ENCODE results near the gene ADCY1.

The ADCY1 gene

DNA sequence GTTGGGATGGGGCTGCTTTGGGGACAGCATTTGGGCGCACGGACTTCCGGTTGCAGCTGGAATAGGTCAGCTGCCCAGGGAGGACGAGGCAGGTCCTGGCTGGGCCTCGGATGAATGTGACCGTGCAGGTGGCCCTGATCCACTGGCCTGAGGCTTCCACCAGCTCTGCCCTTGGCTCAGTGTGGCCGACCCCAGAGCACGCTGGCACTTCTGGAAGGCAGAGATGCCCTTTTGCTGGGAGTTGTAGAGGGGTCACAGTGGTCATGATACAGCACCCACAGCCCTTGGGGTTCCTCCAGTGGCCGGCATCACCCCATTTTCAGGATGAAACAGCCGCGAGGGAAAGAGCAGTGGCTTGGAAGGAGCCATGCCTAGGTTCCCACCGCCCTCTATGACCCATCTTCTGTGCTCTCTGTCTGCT lies 19.0 kb downstream of the ADCY1 start:
- no peak for DNase-seq (ENCODE audit: low read depth in 2 of 2)

DNA sequence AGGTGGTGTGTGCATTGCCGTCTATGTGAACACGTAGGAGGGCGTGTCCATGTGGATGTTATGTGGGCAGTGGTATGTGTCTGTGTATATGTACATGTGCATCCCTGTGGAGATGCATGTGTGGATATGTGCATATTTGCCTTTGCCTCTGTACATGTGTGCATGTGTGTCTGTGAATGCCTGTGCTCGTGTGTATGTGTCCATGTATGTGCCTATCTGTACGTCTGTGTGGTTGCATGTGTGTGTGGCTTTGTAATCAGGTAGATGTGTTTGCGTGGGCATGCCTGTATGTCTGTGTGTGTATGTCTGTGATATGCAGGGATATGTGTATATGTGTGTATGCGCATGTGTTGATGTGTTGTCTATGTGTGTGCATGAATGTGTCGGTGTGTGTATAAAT lies 19.7 kb downstream of the ADCY1 start:
- DNase-seq (ENCODE audit: low read depth in 2 of 2) = no peak

DNA sequence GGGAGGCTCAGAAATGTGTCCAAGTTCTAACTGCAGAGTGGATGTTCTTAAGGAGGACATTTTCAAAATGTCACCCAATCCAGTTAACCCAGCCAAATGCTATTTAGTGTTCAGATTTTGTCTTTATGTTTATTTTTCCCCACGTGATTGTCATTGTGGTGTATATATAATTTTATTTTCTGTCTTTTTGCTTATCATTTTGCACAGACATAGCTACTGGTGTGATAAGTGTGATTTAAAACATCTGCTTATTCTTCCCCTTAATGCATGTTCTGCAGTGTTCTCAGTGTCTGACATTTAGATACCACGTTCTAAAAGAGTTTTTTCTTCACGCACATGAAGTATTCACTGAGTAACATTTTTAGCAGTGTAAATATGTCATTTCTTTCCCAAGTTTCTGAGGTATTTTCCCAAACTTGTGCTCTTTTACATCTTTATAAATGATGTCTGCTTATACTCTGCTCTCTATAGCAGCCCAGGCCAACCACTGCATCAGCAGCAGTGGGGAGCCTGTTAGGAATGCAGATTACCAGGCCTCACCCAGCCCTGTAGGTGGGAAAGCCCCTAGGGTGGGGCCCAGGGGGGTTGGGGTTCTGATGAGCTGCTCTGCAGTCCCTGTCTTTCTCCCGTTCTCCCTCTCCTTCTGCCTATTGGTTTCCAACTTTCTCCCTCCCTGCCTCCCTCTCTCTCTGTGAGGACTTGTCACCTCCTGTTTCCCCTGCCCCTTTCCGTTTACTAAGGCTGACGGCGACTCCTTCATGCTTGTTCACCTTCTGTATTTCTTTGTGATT lies 20.8 kb downstream of the ADCY1 start:
- DNase-seq (ENCODE audit: low read depth in 2 of 2) = no peak

DNA sequence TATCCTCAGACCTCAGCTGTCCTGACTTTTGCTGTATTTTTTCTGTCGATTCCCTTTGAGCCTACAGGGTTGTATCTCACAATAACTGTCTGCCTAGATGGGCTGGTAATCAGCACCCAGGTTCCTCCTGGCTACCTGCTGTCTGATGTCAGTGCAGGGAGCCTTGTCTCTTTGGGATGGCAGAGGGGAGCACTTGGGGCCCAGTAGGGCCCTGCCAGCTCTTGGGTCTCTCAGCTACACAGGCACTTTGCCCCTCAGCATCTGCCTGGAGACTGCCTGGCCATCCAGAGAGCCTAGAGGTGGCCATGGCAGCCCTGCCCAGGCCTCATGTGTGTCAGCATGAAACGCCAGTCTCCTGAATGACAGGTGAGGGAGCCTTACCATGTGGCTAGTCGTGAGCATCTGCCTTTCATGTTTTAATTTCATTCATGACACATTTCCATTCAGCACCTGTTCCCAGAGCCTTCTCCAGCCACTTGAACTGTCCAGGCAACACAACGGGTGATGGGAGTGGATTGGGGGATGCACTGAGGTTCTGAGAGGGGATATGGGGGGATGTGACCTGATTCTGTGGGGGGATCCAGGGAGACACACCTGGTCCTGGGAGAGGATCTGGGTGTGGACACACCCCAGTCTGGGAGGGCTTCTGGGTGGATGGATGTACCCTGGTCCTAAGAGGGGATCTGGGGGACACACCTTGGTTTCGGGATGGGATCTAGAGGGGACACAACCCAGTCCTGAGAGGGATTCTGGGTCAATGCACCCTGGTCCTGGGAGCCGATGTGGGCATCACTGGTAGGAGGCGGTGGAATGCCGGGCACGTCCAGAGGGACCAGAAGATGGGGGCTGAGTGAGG lies 21.9 kb downstream of the ADCY1 start:
- no peak for DNase-seq (ENCODE audit: low read depth in 2 of 2)

DNA sequence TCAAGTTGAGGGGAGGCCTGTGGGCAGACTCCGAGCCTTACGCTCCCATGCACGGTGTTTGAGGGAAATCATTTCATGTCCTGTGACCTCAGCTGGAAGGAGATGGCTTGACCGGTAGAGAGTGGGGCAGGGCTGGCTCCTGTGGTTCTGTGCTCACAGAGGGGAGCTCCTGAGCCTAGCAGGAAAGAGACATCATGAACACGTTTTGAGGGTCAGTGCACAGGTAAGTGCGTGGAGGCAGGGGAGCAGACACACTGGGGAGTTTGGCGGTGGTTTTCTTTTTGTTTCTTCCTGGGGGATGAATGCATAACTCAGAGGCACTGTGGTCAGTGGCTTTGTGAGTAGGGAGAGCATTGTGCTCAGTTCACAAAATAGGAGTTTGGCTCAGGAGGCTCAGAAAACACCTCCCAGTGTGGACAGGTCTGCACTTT lies 22.5 kb downstream of the ADCY1 start:
- no peak for DNase-seq (ENCODE audit: low read depth in 2 of 2)

DNA sequence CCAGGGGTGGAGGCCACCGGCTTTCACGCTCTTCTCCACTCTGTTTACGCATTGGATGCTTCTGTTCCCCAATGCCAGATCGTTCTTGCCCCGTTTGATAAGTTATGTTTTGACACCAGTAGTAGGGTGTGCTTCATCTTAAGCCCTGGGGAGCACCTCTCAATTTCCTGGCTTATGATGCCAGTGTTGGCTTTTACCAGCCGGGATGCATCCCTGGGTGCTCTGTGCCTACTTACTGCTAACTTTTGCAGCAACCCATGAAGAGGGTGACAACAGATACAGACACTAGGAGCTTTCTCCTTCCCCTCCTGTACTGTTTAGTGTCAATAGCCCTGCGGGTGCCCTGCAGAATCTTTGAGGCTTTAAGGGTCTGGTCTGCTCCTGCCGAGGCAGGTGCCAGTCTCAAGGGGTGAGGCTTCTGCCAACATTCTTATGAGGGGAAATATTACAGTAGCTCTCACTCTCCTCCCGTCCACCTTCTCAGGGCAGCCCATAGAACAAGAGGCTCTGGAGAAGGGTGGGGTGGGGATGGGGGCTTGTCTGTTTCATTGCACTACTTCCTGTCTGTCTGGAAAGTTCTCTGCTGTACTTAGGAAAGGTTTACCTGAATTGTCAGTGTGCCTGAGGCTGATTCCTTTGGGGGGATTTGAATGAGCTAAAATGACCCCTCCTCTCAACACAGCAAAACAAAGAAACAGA lies 23.3 kb downstream of the ADCY1 start:
- no peak for DNase-seq (ENCODE audit: low read depth in 2 of 2)

DNA sequence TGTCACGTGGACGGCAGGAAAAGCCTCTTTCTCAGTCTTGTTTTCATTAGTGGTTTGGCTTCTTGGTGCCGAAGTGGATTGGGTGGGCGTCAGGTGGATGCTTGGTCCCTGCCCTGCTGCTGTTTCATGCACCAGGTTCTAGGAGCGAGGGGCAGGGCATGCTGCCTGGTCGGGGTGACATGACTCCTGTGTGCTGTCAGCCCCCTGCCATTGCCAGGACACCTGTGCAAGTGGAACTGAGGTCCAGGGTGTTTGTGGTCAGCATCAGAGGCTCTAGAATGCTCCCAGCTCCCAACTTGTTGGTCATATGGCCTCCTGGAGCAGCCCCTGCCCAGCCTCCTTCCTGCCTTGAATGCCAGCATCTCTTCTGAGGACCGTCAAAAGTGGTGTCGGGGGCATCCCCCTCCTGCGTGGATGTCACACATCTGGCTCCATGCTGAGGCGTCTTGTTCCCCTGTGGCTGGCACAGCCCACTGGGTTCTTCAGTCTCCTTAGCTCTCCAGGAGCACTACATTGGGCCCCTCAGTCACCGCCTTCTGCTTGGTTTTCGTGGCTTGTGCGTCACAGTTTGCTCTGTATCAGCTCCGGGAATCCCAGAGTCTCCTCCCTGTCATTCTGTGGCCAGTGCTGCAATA lies 24.8 kb downstream of the ADCY1 start:
- DNase-seq (ENCODE audit: low read depth in 2 of 2) = no peak

DNA sequence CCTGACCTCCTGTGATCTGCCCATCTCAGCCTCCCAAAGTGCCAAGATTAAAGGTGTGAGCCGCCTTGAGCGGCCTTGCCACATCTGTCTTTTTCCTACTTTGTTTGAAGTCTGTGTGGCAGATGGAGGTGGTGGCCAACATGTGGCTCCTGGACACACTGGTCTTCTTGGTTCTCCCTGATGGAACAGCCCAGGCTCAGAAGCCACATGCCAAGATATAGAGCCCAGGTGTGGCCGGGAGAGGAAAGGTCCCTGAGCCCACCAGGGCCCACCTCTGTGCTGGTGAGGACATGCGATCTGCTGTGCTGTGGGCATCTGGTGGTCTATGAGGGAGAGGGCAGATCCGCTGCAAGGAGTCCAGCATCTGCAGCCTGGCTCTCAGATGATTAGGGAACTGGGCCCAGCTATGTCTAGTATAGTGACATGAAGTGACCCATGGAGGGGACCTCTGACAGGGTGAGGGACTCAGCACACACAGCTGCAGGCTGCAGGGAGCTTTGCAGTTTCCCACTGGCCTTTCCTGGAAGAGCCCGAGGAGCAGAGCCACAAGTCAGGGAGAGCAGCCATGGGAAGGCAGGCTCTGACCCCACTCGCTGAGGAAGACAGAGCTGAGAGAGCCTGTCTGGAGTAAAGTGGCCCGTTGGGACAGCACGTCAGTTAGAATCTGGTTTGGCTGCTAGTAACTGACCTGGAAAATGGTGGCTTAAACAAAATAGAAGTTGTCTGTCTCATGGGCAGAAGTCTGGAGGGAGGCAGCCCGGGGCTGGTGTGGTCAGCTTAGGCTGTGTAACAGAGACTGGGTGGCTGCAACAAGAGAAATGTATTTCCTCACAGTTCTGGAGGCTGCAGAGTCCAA lies 25.9 kb downstream of the ADCY1 start:
- no peak for DNase-seq (ENCODE audit: low read depth in 2 of 2)

DNA sequence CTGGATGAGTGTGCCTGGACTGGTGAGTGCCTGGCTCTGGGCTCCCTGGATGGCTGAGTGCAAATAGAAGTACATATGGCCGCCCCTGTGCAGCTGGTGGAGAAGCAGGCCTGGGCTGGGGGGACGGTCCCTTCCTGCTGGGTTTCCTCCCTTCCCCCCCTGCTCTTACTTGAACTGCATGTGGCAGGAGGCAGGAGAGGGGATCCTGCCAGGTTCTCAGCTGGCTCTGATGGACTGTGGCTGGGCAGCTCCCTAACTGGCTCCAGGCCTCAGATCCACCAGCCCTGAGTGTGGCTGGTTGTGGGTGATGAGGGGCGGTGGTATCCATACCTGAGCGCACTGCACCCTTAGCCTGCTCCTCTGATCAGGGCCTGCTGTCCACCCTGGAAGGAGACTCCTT lies 26.9 kb downstream of the ADCY1 start:
- DNase-seq (ENCODE audit: low read depth in 2 of 2) = no peak

DNA sequence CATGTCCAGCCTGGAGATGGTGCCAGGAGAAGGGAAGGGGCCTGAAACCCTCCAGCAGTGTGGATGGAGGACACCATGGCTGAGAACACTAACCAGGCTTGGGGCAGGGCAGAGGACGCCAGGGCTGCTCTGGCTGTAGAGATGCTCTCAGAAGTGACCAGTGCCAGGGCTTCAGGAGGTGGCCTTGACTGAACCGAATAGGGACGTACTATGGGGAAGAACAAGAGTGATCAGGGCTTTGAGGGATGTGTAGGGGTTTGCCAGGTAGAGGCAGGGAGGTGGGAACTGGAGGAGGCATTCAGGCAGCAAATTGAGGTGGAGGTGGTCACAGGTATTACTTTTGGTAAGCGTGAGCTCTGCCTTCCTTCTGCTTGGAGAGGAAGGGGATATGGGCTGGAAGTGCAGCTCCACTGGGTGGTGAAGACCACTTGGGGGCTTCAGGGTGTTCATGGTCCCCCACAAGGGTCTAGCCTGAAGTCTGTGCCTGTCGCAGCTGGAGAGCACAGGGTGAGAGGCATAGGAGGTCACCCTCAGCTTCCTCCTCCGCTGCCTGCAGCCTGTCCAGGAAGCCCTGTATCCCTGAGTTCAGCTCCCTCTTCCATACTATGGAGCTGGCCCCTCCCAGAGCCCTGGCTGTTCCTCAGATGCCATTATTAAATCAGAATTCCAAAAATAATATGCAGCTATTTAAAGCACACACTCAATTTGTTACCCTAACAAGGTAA lies 27.8 kb downstream of the ADCY1 start:
- no peak for DNase-seq (ENCODE audit: low read depth in 2 of 2)

DNA sequence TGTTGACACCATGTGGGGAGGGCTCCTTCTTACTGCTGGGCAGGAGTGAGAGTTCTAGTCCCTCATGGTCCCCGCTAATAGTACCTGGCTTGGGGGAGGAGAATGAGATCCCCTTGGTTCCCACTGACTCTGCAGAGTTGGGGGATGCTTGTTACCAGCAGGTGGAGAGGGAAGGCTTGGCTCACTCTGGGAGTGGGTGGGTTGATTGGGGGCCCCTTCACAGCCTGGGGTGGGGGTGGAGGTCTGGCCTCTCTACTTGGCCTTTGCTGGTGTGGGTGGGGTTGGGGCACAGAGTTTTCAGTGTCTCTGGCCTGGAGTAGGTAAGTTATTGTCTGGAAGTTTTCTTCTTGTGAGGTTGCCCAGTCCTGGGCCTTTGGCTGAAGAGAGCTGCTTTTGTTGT lies 31.9 kb downstream of the ADCY1 start:
- DNase-seq (ENCODE audit: low read depth in 2 of 2) = no peak

DNA sequence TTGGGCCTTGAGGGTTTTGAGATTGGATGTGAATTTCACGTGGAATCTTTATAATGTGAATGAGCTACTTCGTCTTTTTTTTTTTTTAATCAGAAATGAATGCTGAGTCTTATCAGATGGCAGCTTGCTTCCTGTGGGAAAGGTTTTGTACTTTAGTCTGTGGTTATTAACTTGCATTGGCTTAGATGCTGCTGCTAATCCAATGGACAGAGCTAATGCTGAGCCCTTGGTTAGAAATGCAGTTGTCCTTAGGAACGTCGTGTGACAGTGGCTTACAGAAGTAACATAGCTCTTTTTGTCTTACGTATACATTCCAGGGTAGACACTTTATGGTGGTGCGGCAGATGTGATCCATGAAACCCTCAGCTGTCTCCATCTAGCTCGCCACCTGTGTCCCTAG lies 32.8 kb downstream of the ADCY1 start:
- DNase-seq (ENCODE audit: low read depth in 2 of 2) = no peak

DNA sequence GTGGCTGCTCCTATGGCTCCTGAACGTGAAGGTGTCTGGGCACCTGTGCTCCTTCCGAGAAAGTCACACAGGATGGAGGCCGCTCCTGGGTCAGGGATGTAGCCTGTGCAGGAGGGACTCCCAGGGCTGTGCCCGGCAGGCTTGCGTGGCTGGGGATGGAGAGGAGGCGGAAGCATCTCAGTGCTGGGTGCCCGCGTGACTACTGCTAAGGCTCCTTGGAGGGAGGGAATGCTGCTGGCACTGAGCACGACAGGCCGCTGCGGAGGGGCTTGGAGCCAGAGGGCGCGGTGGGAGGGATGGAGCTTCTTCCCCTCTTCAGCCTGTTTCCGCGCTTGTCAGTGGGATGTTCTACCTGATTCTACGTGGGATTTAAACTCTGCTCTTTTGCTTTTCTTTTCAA lies 35.0 kb downstream of the ADCY1 start:
- DNase-seq (ENCODE audit: low read depth in 2 of 2) = no peak

DNA sequence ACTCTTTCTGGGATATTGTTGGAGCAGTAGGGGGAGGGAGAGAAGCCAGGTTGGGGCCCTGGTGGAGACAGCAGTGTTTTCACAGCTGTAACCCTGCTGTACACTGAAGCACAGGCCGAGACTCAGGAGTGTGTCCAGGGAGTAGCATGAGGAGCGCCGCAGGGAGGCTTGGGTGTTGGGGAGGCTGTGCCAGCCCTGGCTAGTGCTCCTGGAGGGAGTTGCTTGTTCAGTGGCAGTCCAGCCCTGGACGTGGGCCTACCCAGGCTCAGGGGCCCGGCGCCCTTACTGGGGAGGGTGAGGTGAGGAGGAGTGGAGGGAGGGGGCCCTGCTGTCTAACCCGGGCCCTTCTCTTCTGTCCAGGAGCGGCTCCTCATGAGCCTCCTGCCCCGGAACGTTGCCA lies 35.9 kb downstream of the ADCY1 start:
- DNase-seq (ENCODE audit: low read depth in 2 of 2) = no peak

DNA sequence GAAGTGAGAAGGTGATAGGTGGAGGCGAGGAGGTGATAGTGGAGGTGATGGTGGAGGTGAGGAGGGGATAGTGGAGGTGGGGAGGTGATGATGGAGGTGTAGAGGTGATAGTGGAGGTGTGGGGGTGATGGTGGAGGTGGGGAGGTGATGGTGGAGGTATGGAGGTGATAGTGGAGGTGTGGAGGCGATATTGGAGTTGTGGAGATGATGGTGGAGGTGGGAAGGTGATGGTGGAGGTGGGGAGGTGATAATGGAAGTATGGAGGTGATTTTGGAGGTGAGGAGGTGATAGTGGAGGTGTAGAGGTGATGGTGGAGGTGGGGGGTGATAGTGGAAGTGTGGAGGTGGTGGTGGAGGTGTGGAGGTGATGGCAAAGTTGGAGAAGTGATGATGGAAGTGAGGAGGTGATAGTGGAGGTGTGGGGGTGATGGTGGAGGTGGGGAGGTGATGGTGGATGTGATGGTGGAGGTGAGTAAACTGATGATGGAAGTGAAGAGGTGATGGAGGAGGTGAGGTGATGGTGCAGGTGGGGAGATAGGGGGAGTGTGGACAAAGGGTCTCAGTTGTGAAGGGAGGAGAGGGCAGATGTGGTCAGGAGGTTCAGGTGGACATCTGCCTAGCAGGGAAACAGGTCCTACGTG lies 36.6 kb downstream of the ADCY1 start:
- no peak for DNase-seq (ENCODE audit: low read depth in 2 of 2)

DNA sequence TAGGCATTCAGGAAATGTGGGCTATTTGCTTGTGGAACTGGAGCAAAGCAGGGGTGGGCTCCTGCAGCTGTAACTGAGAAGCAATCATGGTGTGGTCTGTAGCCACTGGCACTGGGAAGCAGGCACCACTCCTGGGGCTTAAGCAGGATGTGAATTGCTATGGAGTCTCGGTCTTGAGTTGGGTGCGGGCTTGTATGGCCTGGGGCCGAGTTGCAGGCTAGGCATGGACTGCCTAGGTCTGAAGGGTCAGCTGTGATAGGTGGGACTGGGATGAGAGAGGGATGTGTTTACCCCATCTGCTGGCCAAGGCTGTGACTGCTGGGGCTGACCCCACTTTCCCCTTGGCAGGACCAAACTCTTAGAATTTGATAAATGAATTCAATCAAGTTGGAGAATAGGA lies 43.0 kb downstream of the ADCY1 start:
- DNase-seq (ENCODE audit: low read depth in 2 of 2) = no peak

DNA sequence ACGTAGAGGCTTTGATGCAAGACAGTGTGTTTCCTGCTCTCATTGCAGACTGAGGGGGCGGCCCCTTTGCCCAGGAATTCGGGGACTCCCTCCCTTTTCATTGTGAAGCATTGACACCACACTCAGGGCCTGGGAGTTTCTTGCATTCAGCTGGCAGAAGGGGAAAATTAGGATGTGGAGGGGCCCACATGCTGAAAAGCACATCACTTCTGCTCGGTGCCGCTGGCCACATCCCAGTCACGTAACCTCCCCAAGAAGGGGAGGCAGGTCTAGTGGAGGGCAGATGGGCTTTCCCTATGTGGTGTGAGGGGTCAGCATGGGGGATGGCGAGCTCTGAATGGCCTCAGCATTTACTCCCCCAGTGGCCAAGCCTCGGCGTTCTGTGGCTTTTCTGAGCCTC lies 47.9 kb downstream of the ADCY1 start:
- DNase-seq (ENCODE audit: low read depth in 2 of 2) = no peak

DNA sequence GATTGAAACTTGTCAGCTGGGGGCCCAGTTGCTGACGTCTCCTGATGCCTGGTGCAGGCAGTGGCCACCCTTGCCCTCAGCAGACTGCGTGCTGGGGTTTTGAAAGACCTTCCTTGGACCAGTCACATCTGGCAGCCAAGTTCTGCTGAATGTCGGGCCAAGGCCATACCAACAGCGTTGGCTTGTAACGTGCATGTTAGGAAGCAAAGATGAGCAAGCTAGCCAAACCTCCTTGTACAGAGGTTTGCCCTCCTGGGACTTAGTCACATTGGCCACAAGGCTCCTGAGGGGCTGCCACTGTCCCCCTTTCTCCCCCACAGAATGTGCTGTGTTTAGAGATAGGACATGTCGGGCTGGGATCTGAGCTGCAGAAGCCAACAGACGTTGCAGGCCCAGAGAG lies 49.0 kb downstream of the ADCY1 start:
- no peak for DNase-seq (ENCODE audit: low read depth in 2 of 2)

DNA sequence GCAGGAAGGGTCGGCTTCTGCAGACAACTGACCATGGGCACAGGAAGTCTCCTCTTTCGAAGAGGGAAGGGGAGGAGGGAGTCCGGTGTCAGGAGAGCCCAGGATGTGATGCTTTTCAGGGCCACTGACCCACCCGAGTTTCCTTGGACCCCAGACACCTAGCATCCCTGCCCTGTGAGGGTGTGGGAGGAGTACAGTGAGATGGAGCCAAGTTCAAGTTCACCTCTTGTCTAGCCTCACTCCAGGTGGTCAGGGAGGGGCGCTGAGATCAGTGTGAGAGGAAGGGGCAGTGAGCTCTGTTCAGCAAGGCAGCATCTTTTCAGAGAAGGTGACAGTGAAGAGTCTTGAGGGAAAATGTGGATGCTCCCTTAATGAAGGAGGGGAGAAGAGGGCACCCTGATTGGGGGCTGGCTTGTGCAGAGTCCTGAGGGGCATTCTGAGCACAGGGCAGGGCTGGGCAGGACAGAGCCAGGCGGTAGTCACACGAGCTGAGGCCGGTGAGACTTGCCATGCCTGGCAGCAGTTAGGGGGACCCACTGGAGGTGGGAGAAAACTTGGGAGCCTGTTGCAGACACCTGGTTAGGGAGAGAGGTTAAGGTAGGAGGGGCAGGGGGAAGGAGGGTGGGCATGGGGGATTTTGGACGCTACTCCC lies 49.7 kb downstream of the ADCY1 start:
- no peak for DNase-seq (ENCODE audit: low read depth in 2 of 2)

DNA sequence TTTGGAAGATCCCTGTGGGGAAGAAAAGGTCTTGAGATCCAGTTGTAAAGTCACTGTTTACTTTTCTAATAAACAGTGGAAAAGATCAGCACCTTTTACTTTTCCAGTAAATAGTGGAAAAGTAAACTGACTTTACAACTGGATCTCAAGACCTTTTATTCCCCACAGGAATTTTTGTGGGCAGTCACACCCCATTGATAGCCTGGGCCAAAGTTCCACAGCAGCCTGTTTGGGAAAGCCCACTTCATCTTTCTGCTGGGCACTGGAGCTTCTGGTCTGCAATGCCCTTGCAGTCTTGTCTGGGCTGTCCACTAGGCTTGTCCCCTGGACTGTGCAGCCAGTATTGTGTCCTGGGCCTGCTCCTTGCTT lies 50.2 kb downstream of the ADCY1 start:
- no peak for DNase-seq (ENCODE audit: low read depth in 2 of 2)

Measured in stimulated activated CD4-positive, alpha-beta T cell treated with anti-CD3 and anti-CD28 coated beads, Interleukin-15, amount 100 ng/mL, for 48 hours (primary cell).